GM18858 (cell line): ENCODE measurements around the gene IL31.

ENCODE experiments used
- ATAC-seq: cut with Tn5 transposase; IDR thresholded peaks from one replicate; pipeline ENCODE4 v1.9.1; 2021; ENCODE audit not compliant: unreplicated experiment

Gene IL31

DNA sequence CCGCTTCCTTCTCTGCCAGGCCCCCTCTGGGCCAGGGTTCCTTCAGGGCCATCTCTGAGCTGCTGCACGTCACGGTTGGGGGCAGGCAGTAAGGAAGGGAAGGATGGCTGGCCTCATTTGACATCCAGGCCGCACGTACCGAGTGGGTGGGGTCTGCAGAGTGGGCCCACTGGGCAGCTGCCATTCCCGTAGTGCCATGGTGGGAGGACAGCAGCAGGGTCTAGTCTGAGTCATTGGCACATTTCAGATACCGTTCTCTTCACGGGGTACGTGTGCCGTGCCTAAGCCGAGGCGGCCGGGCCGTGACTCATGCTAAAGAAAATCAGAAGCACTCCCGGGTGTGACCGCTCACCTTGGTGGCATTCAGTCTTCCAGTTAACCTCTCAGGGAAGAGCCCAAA, 43.9 kb downstream of the IL31 start:
- ATAC-seq: no peak

DNA sequence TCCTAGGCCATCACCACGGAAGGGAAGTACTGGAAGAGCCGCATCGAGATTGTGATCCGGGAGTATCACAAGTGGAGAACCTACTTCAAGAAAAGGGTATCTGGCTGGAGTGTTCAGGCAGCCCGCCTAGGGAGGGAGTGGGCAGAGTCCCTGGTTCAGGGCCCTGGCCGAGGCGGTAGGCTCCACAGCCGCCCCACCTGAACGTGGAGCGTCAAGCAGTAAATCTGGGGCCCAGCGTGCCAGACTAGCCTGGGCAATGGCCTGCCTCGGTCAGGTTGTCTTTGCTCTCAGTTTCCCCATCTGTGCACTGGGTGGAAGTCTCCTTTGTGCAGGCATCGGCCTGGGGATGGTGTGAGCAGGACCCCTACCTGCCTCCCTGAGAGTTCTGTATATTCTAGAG, 44.9 kb downstream of the IL31 start:
- ATAC-seq: no peak

DNA sequence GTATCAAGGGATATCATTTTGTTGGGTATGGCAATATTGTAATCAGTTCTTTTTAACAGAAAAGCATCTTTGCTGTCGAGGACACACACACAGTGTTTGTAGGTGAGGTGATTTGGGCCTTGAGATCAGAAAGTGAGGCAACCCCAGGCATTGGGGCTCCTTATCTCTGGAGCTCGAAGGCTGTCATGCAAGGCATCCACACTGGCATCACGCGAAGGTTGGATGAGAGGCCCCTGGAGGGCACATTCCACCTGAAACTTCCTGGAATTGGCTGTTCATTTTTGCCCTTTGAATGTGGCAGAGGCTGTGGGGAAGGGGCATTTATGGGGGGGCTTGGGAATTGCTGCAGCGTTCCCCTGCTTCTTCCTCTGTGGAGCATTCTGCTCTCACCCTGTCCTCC, 45.5 kb downstream of the IL31 start:
- no peak for ATAC-seq

DNA sequence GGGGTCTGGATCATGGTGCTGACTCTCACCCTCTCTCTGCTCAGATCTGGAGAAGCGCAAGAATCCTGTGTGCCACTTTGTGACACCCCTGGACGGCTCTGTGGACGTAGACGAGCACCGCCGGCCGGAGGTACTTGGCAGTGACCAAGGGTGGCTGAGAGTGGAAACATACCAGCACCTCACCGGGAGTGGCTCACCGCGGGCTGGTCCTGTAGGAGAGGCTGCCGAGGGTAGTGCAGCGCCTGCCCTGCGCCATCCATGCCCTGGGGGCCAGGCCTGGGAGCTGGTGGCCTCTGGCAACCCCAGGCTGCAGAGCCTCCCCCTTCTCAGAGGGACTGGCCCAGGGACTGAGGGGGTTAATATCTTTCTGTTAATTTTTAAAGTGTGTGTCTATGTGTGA, 46.2 kb downstream of the IL31 start:
- ATAC-seq: no peak

DNA sequence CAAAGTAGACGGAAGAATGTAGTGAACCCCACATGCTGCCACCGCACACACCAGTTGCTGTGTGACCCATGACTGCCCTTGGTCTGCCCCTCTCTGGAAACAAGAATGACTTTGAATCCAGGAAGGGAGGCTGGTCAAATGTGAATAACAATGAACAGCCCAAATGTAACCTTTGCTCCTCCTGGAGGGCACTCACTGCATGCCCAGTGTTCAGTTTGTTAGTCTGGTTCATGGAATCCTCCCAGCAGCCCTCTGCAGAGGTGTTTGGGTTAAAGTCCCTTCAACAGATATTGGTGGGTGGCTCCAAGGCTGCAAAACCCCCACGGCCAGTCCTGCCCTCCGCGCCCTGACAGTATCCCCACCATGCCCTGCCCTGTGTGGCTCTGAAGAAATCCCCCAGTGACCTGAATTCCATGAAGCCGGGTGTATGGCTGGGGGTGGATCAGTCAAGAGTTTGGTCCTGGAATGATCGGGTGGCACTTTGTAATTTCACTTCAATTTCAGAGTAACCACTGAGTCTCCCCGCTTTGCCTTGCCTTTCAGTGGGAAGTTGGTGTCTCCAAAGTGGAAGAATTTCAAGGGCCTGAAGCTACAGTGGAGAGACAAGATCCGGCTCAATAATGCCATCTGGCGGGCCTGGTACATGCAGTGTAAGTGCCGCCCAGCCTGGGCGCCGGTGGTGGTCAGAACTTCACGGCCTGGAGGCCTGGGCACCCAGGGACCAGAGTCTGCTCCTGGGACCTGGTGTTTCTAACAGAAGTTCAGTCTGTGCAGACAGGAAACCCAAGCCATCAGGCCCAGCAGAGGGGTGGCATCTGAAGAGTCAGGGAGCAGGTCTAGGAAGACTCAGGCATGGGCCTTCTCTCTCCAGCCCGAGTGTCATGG, 47.1 kb downstream of the IL31 start:
- no peak for ATAC-seq

DNA sequence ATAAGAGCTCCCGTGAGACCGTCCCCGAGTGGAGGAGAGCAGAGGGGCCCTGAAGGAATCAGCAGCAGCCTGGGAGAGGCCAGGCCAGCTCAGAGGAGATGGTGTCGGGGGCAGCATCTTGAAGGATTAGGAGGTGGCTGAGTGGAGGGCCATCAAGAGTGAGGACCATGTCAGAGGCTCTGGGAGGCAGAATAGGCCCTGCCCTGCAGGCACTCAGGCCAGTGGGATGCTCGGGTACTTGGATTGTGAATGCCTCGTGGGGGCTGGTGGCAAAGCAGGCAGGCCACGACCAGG, 47.7 kb downstream of the IL31 start:
- no peak for ATAC-seq

DNA sequence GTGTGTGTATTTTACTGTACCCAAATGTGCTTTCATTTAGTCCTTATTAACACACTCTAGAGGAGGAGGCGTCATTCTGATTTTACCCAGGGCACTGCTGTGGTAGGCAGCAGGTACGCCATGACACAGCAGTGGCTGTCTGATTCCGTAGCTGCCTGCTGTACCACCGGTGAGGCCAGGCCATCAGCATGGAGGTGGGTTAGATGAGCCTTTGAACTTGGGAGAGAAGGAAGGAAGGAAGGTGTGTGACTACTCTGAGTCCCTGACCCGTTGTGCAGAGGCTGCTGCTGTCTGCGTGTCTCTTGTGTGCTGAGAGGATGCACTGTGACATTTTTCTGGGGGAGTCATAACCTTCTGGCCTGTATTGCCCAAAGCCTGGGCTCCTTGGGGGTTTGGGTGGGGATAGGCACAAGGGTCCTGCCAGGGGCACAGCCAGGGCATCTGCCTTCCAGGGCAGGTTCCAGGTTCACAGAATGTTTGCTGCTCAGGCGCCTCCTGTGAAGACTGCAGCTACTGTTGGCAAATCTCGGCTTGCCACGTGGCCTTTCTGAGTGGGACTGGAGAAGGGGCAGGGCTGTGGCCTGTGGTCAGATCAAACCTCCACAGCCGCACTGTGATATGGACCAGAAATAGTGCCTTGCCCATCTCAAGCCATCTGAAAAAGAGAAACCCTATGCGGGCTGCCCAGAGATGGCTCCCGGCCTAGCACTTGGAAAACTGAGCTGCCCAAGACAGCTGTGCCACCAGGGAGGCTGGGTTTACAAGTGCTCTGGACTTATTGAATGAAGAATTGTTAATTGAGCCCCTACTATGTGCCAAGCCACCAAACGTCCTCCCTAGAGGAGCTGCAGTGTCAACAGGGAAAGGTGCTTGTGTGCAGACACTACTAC, 48.3 kb downstream of the IL31 start:
- no peak for ATAC-seq

DNA sequence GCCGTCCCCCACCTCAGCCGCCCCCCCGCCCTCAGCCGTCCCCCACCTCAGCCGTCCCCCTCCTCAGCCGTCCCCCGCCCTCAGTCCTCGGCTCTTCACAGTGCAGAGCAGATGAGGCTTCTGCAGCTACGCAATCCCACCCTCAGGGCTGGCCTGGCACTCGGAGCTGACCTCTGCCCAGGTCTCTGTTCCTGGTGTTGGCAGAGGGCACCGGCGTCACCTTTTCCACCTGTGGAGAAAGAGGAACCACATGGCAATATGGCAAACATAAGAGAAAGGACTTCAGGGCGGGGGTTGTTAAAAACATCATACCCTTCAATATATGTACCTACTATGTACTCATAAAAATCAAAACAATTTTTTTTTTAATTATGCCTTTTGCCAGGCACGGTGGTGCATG, 49.7 kb downstream of the IL31 start:
- ATAC-seq: no peak

DNA sequence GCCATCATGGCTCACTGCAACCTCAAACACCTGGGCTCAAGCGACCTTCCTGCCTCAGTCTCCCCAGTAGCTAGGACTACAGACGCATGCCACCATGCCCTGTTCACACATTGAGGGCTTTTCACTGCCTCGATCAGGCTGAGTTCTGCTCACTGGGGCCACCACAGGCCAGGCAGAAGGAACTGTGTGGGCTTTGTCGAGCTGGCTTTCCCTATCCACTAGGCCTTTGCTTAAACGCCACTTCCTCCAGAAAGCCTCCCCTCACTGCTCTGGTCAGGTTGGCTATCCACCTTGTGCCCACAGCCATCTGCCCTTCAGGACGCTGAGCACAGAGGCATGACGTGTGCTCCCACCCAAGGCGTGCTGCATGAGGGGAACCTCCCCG, 50.3 kb downstream of the IL31 start:
- ATAC-seq: no peak

DNA sequence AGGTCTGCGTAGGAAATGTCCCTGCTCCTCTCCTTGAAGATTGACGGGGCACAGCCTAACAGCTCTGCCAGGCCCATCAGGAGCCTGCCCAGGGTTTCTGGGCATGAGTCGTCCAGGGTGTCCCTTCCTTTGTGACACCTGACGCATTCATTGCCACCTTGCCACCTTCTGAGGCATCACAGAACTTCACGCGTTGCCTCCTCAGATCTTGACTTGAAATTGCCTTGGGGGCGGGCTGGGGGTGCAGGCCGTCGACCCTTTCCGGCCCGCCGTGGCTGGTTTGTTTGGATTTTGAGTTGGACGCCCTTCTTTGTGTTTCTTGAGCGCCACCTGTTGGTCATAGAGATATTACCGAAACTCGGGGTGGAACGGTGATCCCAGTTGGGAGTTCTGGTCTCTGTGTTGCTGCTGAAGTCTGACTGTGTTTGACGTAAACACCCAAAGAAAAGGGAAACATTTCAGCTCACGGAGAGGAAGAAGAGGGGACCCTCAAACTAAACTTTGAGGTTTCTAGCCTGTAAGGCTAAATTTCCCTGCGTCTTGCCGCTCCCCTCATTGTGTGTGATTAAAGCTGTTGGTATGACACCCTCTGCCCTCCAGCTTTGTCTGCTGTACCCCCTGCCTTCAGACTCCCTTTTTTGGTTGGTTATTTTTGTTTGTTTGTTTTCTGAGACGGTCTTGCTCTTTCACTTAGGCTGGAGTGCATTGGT, 50.8 kb downstream of the IL31 start:
- no peak for ATAC-seq
